Cortex of kidney (tissue), 1 donor: ENCODE results near the gene CACFD1.

Experiments
- DNase-seq: peaks from one replicate; lab custom pipeline; 2025; lab: John Stamatoyannopoulos, UW

The CACFD1 gene

GRCh38 chr9:133502112-133502511 lies 42.3 kb downstream of the CACFD1 start:
- no peak for DNase-seq

GRCh38 chr9:133505186-133505830 lies 45.5 kb downstream of the CACFD1 start:
- DNase-seq, result no peak

- DNase-seq, result no peak
Observed at GRCh38 chr9:133505901-133506652, 46.3 kb downstream of the CACFD1 start.

- DNase-seq, result no peak
Observed at GRCh38 chr9:133506653-133507038, 46.9 kb downstream of the CACFD1 start.

- DNase-seq, result no peak
Observed at GRCh38 chr9:133507246-133507965, 47.6 kb downstream of the CACFD1 start.

- no peak for DNase-seq
Observed at GRCh38 chr9:133508046-133508445, 48.3 kb downstream of the CACFD1 start.

- no peak for DNase-seq
Observed at GRCh38 chr9:133509179-133510083, 49.7 kb downstream of the CACFD1 start.

GRCh38 chr9:133510926-133511505 lies 51.2 kb downstream of the CACFD1 start:
- DNase-seq, result no peak

- DNase-seq, result no peak
Observed at GRCh38 chr9:133511607-133512006, 51.8 kb downstream of the CACFD1 start.

GRCh38 chr9:133512253-133513213 lies 52.8 kb downstream of the CACFD1 start:
- no peak for DNase-seq

GRCh38 chr9:133513214-133514100 lies 53.7 kb downstream of the CACFD1 start:
- DNase-seq, result no peak

- DNase-seq, result no peak
Observed at GRCh38 chr9:133514460-133515239, 54.9 kb downstream of the CACFD1 start.

- no peak for DNase-seq
Observed at GRCh38 chr9:133515240-133515610, 55.4 kb downstream of the CACFD1 start.

GRCh38 chr9:133515615-133516255 lies 56.0 kb downstream of the CACFD1 start:
- DNase-seq, result no peak

- no peak for DNase-seq
Observed at GRCh38 chr9:133516256-133516960, 56.6 kb downstream of the CACFD1 start.

GRCh38 chr9:133516961-133517350 lies 57.2 kb downstream of the CACFD1 start:
- no peak for DNase-seq

GRCh38 chr9:133517711-133518110 lies 57.9 kb downstream of the CACFD1 start:
- no peak for DNase-seq
